Loucy (cell line): ENCODE measurements around the gene FAM43B.

ENCODE experiments used
- CTCF ChIP-seq: fragments of 200-600 bp; sonication (generic); conservative IDR thresholded peaks from 2 replicates; pipeline ENCODE4 v1.5.1; 2014; ENCODE audit warnings: mild to moderate bottlenecking, antibody characterized with exemption, low read length
- EZH2phosphoT487 ChIP-seq: fragments of 200-600 bp; IDR thresholded peaks from 2 replicates; pipeline ENCODE4 v1.6.1; 2018; ENCODE audit warnings: antibody characterized with exemption, mild to moderate bottlenecking, moderate library complexity, borderline replicate concordance

GRCh38 chr1:20560966-20561365 lies 8.6 kb downstream of the FAM43B start:
- TF ChIP-seq CTCF, result no peak
- no peak for TF ChIP-seq EZH2phosphoT487
